Keratinocyte (primary cell): ENCODE results near the gene GPC5. TPM values are rescaled to one million over a fixed set of nuclear protein-coding genes. Genes with fewer than 3 reads are reported as not detected.

Experiments used
- DNase-seq: peaks from one replicate; pipeline ENCODE4 v3.0.0-alpha.2; 2011; ENCODE audit warnings: low read depth, missing footprints, low spot score
- FAIRE-seq: peaks from 2 replicates; lab custom pipeline; 2011; peaks lifted over from hg19 to GRCh38; lab: Jason Lieb, UNC
- H2AFZ ChIP-seq: 2 replicates; pipeline ENCODE4 v1.6.0; 2012; ENCODE audit warnings: low read length, control low read depth, inconsistent platforms; ENCODE audit not compliant: control insufficient read depth
- H3K27ac ChIP-seq: 2 replicates; pipeline ENCODE4 v1.5.1; 2011; ENCODE audit warnings: low read length; ENCODE audit not compliant: control insufficient read depth, insufficient read depth
- H3K27me3 ChIP-seq: 3 replicates; pipeline ENCODE4 v1.6.0; 2011; ENCODE audit warnings: low read length; ENCODE audit not compliant: control insufficient read depth, insufficient read depth; ENCODE audit errors: extremely low read depth
- H3K36me3 ChIP-seq, 2 experiments: 2 replicates in 1 of 2; 3 replicates in 1 of 2; pipeline ENCODE4 v1.5.1; 2011; ENCODE audit warnings: low read length in 2 of 2, mild to moderate bottlenecking in 1 of 2; ENCODE audit not compliant: control insufficient read depth in 2 of 2, insufficient read depth in 2 of 2; ENCODE audit errors: extremely low read depth in 1 of 2
- H3K4me1 ChIP-seq: 3 replicates; pipeline ENCODE4 v1.5.1; 2011; ENCODE audit warnings: low read length; ENCODE audit not compliant: control insufficient read depth, insufficient read depth; ENCODE audit errors: extremely low read depth
- H3K4me2 ChIP-seq: 3 replicates; pipeline ENCODE4 v1.6.0; 2011; ENCODE audit warnings: low read depth, low read length; ENCODE audit not compliant: control insufficient read depth, insufficient read depth; ENCODE audit errors: extremely low read depth
- H3K4me3 ChIP-seq, 3 experiments: fragments of 200-600 bp in 1 of 3; sonication (generic) in 1 of 3; 2 replicates in 2 of 3; 3 replicates in 1 of 3; pipeline ENCODE4 v1.5.1; 2011 to 2016; ENCODE audit warnings: low read length in 3 of 3, mild to moderate bottlenecking in 3 of 3, control low read depth in 2 of 3, inconsistent platforms in 1 of 3, low read depth in 1 of 3, mixed read lengths in 1 of 3, mixed run types in 1 of 3, moderate library complexity in 1 of 3; ENCODE audit not compliant: control insufficient read depth in 2 of 3, insufficient read depth in 2 of 3; ENCODE audit errors: extremely low read depth in 1 of 3
- H3K79me2 ChIP-seq: 2 replicates; pipeline ENCODE4 v1.6.0; 2012; ENCODE audit warnings: low read length; ENCODE audit not compliant: control insufficient read depth, insufficient read depth
- H3K9ac ChIP-seq: 3 replicates; pipeline ENCODE4 v1.6.0; 2011; ENCODE audit warnings: low read length; ENCODE audit not compliant: control insufficient read depth, insufficient read depth; ENCODE audit errors: extremely low read depth
- H3K9me1 ChIP-seq: 3 replicates; pipeline ENCODE4 v1.6.0; 2011; ENCODE audit warnings: low read length; ENCODE audit not compliant: control insufficient read depth, insufficient read depth; ENCODE audit errors: extremely low read depth
- H3K9me3 ChIP-seq: 2 replicates; pipeline ENCODE4 v1.5.1; 2012; ENCODE audit warnings: low read depth, low read length; ENCODE audit not compliant: control insufficient read depth
- H4K20me1 ChIP-seq: 3 replicates; pipeline ENCODE4 v1.6.0; 2011; ENCODE audit warnings: low read length; ENCODE audit not compliant: control insufficient read depth, insufficient read depth; ENCODE audit errors: extremely low read depth
- EZH2 ChIP-seq: IDR thresholded peaks from one replicate; pipeline ENCODE4 v1.6.1; 2012; ENCODE audit warnings: inconsistent platforms, mild to moderate bottlenecking, low read length, moderate library complexity
- dilution Hi-C: fragments of 300-500 bp; cut with MboI; formaldehyde crosslinking; loops from one replicate; pipeline ENCODE4 v1.7.0; 2020; ENCODE audit warnings: low sequenced_read_pairs; ENCODE audit not compliant: extremely low pct_ligation_motif_present
- polyA plus RNA-seq, 5 experiments: library from polyadenylated mRNA; depleted of rRNA in 3 of 5; stranded (reverse) in 3 of 5; stranded (forward) in 1 of 5; unstranded in 1 of 5; fragments of >200 nt; gene quantifications; 1 replicate in 1 of 5; 2 replicates in 3 of 5; 3 replicates in 1 of 5; pipeline versions ENCODE4 v1.2.1 to v1.2.3, GENCODE V29; 2011 to 2012; ENCODE audit warnings: missing spikeins in 2 of 5, low read depth in 1 of 5, low replicate concordance in 1 of 5
- TF ChIP-seq, protein P1 (sequence below), 3 experiments: IDR thresholded peaks in 1 of 3; conservative IDR thresholded peaks in 1 of 3; optimal IDR thresholded peaks in 1 of 3; 2 replicates in 2 of 3; 3 replicates in 1 of 3; pipeline versions ENCODE3 to v1.5.1; 2011; ENCODE audit warnings: low read length in 3 of 3, mild to moderate bottlenecking in 3 of 3, moderate library complexity in 2 of 3, control low read depth in 1 of 3, inconsistent platforms in 1 of 3; ENCODE audit not compliant: insufficient read depth in 2 of 3; ENCODE audit errors: extremely low read depth in 1 of 3

Gene GPC5
- polyA plus RNA-seq, 1 donor (not counting 4 experiments of a cell fraction or from before 2014, with no cell fraction given), result 0.10 TPM

DNA sequence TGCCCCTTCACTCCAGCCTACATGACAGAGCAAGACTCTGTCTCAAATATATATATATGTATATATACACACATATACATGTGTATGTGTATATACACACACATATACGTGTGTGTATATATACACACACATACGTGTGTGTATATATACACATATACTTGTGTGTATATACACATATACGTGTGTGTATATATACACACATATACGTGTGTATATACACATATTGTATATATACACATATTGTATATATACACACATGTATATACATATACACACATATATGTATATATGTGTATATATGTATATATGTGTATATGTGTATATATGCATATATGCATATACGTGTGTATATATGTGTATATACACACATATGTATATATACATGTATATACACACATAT, 173.3 kb downstream of the GPC5 start:
- no peak for DNase-seq
- H4K20me1 ChIP-seq, result no peaks in the 10 kb centered on the region
- no peak overlapping the region for H2AFZ ChIP-seq
- TF ChIP-seq EZH2, result no peak
- TF ChIP-seq, protein P1, sequence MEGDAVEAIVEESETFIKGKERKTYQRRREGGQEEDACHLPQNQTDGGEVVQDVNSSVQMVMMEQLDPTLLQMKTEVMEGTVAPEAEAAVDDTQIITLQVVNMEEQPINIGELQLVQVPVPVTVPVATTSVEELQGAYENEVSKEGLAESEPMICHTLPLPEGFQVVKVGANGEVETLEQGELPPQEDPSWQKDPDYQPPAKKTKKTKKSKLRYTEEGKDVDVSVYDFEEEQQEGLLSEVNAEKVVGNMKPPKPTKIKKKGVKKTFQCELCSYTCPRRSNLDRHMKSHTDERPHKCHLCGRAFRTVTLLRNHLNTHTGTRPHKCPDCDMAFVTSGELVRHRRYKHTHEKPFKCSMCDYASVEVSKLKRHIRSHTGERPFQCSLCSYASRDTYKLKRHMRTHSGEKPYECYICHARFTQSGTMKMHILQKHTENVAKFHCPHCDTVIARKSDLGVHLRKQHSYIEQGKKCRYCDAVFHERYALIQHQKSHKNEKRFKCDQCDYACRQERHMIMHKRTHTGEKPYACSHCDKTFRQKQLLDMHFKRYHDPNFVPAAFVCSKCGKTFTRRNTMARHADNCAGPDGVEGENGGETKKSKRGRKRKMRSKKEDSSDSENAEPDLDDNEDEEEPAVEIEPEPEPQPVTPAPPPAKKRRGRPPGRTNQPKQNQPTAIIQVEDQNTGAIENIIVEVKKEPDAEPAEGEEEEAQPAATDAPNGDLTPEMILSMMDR (optimal IDR thresholded peaks at IDR 0.05 in 1 of 3, IDR thresholded peaks at IDR 0.05 in 1 of 3, conservative IDR thresholded peaks at IDR 0.05 in 1 of 3; ENCODE audit: extremely low read depth in 1 of 3, insufficient read depth in 2 of 3, low read length in 3 of 3), result no peak
- H3K27ac ChIP-seq, result no peak overlapping the region
- no peak overlapping the region for H3K4me3 ChIP-seq
- dilution Hi-C loops, result no loop called here
- no peaks in the 10 kb centered on the region for H3K9me1 ChIP-seq
- no peak overlapping the region for H3K9ac ChIP-seq
- no peaks in the 10 kb centered on the region for H3K9me3 ChIP-seq
- H3K27me3 ChIP-seq, result no peaks in the 10 kb centered on the region
- no peaks in the 10 kb centered on the region for H3K79me2 ChIP-seq
- H3K4me1 ChIP-seq, result no peaks in the 10 kb centered on the region
- FAIRE-seq, result no peak
- H3K4me2 ChIP-seq, result no peak overlapping the region
- H3K36me3 ChIP-seq, result no peaks in the 10 kb centered on the region

DNA sequence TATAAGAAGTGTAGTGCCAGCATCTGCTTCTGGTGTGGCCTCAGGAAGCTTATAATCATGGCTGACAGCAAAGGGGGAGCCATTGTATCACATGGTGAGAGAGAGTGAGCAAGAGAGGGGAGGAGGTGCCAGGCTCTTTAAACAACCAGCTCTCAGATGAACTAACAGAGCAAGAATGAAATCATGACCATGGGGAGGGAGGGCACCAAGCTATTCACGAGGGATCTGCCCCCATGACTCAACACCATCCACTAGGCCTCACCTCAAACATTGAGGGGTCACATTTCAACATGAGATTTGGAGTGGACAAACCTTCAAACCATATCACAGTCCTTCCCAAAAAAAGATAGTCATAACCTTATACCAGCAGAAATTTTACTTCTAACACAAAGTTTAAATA, 174.0 kb downstream of the GPC5 start:
- Histone ChIP-seq H3K9me1 (no peaks in the 10 kb centered on the region), H3K9ac (no peak overlapping the region), H3K79me2 (no peaks in the 10 kb centered on the region), H3K4me2 (no peak overlapping the region), H3K36me3 (no peaks in the 10 kb centered on the region), H3K27me3 (no peaks in the 10 kb centered on the region), H2AFZ (no peak overlapping the region), H3K27ac (no peak overlapping the region), H3K4me1 (no peaks in the 10 kb centered on the region), H3K9me3 (no peaks in the 10 kb centered on the region), H3K4me3 (no peak overlapping the region), H4K20me1 (no peaks in the 10 kb centered on the region)
- TF ChIP-seq EZH2, result no peak
- dilution Hi-C loops, result no loop called here
- no peak for DNase-seq
- no peak for FAIRE-seq

DNA sequence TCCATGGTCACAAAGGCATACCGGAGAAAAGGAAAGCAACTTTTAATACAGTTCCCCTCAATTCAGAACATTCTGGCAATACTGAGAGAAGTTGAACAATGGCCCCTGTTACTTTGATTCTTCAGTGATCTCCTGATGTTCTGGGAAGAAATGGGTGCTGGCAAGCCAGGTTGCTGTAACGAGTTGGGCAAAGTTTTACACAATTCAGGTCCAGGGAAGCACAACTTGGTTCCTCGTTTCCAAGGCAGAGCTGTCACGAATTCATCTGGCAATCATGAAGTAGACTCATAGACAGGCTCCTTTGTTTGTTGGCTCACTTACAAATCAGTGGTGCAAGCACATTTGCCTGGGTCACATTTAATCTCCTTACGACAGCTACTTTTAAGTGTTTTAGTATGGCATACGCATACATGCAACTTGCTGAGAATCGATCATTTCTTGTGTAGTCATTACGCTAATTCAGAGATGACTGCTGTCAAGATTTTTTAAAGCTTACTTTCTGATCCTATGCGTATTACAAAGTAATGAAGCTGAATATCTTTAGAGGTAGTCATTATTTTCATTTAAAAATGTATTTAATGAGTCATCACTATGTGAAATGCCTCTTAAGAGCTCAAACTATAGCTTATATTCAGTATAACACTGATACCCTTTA, 174.7 kb downstream of the GPC5 start:
- no peak overlapping the region for H3K27ac ChIP-seq
- FAIRE-seq (no peak), DNase-seq (no peak)
- H3K9ac ChIP-seq, result no peak overlapping the region
- H3K9me3 ChIP-seq, result no peaks in the 10 kb centered on the region
- dilution Hi-C loops, result no loop called here
- H4K20me1 ChIP-seq, result no peaks in the 10 kb centered on the region
- no peaks in the 10 kb centered on the region for H3K9me1 ChIP-seq
- no peaks in the 10 kb centered on the region for H3K36me3 ChIP-seq
- no peak overlapping the region for H2AFZ ChIP-seq
- TF ChIP-seq, protein P1 (optimal IDR thresholded peaks at IDR 0.05 in 1 of 3, IDR thresholded peaks at IDR 0.05 in 1 of 3, conservative IDR thresholded peaks at IDR 0.05 in 1 of 3; ENCODE audit: extremely low read depth in 1 of 3, insufficient read depth in 2 of 3, low read length in 3 of 3), result no peak
- no peak for TF ChIP-seq EZH2
- H3K4me3 ChIP-seq, result no peak overlapping the region
- H3K4me1 ChIP-seq, result no peaks in the 10 kb centered on the region
- no peaks in the 10 kb centered on the region for H3K27me3 ChIP-seq
- no peak overlapping the region for H3K4me2 ChIP-seq
- H3K79me2 ChIP-seq, result no peaks in the 10 kb centered on the region
